GM12892 (cell line): ENCODE results near the gene CDC23.

Experiments
- POLR2A ChIP-seq: IDR thresholded peaks from 2 replicates; pipeline ENCODE4 v1.6.1; 2011; ENCODE audit warnings: low read depth, low read length, control low read depth
- POLR2AphosphoS5 ChIP-seq: IDR thresholded peaks from 2 replicates; pipeline ENCODE4 v1.6.1; 2011; ENCODE audit warnings: low read depth, low read length, control low read depth
- TAF1 ChIP-seq: IDR thresholded peaks from 2 replicates; pipeline ENCODE4 v1.6.1; 2011; ENCODE audit warnings: low read depth, mild to moderate bottlenecking, control low read depth, low read length, borderline replicate concordance

GRCh38 chr5:138210985-138211384 lies 2.1 kb downstream of the CDC23 start:
- TF ChIP-seq POLR2A (no peak), POLR2AphosphoS5 (no peak), TAF1 (no peak)
